Tibial nerve (tissue), 4 donors: ENCODE data around the gene LYPD6. TPM values are rescaled to one million over a fixed set of nuclear protein-coding genes. Genes with fewer than 3 reads are reported as not detected.

Source experiments
- DNase-seq, 2 donors: peaks; one replicate each; pipeline ENCODE4 v3.0.0-alpha.2; 2019; ENCODE audit warnings: low spot score in 2 of 2
- H3K27ac ChIP-seq, 4 donors: fragments of 200-600 bp; sonication (generic) in 3 of 4; one replicate each; pipeline ENCODE4 v1.5.1; 2017 to 2019; ENCODE audit warnings: mild to moderate bottlenecking in 1 of 4
- H3K27me3 ChIP-seq, 2 donors: fragments of 200-600 bp; sonication (generic) in 1 of 2; one replicate each; pipeline versions ENCODE4 v1.5.1 to v1.6.0; 2017 to 2019
- H3K36me3 ChIP-seq, 3 donors: fragments of 200-600 bp; sonication (generic); one replicate each; pipeline ENCODE4 v1.5.1; 2018 to 2019
- H3K4me1 ChIP-seq, 4 donors: fragments of 200-600 bp; sonication (generic) in 3 of 4; one replicate each; pipeline ENCODE4 v1.5.1; 2017 to 2019
- H3K4me3 ChIP-seq, 4 donors: fragments of 200-600 bp; sonication (generic) in 3 of 4; one replicate each; pipeline ENCODE4 v1.5.1; 2017 to 2019; ENCODE audit warnings: mild to moderate bottlenecking in 1 of 4, moderate library complexity in 1 of 4
- H3K9me3 ChIP-seq, 4 donors: fragments of 200-600 bp; sonication (generic) in 3 of 4; one replicate each; pipeline ENCODE4 v1.5.1; 2017 to 2019
- CTCF ChIP-seq, 5 experiments: fragments of 200-600 bp in 3 of 5; fragments of 450-650 bp in 2 of 5; sonication (generic) in 3 of 5; IDR thresholded peaks; one replicate each; pipeline ENCODE4 v1.5.1; 2016 to 2019; ENCODE audit warnings: antibody characterized with exemption in 5 of 5, mild to moderate bottlenecking in 3 of 5, moderate library complexity in 2 of 5
- EP300 ChIP-seq, 2 donors: sonication (generic); formaldehyde crosslinking; IDR thresholded peaks; one replicate each; pipeline ENCODE4 v1.6.1; 2017; ENCODE audit warnings: antibody characterized with exemption in 2 of 2, mild to moderate bottlenecking in 1 of 2
- POLR2A ChIP-seq, 2 donors: fragments of 450-650 bp; IDR thresholded peaks; one replicate each; pipeline ENCODE4 v1.6.1; 2017; ENCODE audit warnings: antibody characterized with exemption in 2 of 2, mild to moderate bottlenecking in 2 of 2, moderate library complexity in 2 of 2
- WGBS, 2 donors: methylation state at CpG; one replicate each; pipeline ENCODE4 v1.1.5; 2018; 5-methylcytosine and 5-hydroxymethylcytosine counted together
- total RNA-seq, 4 donors: library from RNA; depleted of rRNA; stranded (reverse); fragments of >200 nt; gene quantifications; one replicate each; pipeline ENCODE4 v1.1.0, GENCODE V29; 2016

LYPD6 gene
- total RNA-seq, 4 donors from 2014 or later: 2.4 to 10.7 (median 8.2) TPM

- Histone ChIP-seq H3K9me3 (no peaks in the 10 kb centered on the region), H3K4me1 (peaks cover 0 to 3% (median 0%) of the 10 kb centered on the region in 4 donors), H3K4me3 (no peak overlapping the region), H3K27ac (no peak overlapping the region), H3K36me3 (no peaks in the 10 kb centered on the region), H3K27me3 (no peaks in the 10 kb centered on the region)
- TF ChIP-seq CTCF (IDR thresholded peaks at IDR 0.05): no peak
- DNase-seq: no peak
- WGBS, 2 donors: 73 to 74% methylated on average over 3 of the region's 3 CpGs
These were observed 121.2 kb downstream of the LYPD6 start for GRCh38 chr2:149451417-149452165.

GRCh38 chr2:149456285-149456684 lies 125.9 kb downstream of the LYPD6 start:
- Histone ChIP-seq H3K27ac (no peak overlapping the region), H3K4me3 (no peak overlapping the region), H3K36me3 (no peaks in the 10 kb centered on the region), H3K9me3 (peaks cover 0 to 13% (median 3%) of the 10 kb centered on the region in 4 donors), H3K27me3 (no peaks in the 10 kb centered on the region), H3K4me1 (no peaks in the 10 kb centered on the region)
- no peak for TF ChIP-seq EP300 (IDR thresholded peaks at IDR 0.05)
- no peak for TF ChIP-seq CTCF (IDR thresholded peaks at IDR 0.05)
- TF ChIP-seq POLR2A (IDR thresholded peaks at IDR 0.05): no peak
- DNase-seq: no peak
- 82 to 83% methylated on average over 2 of the region's 2 CpGs for WGBS, 2 donors

- DNase-seq: no peak
- Histone ChIP-seq H3K27me3 (no peaks in the 10 kb centered on the region), H3K4me1 (no peaks in the 10 kb centered on the region), H3K27ac (no peak overlapping the region), H3K36me3 (no peaks in the 10 kb centered on the region), H3K4me3 (no peak overlapping the region), H3K9me3 (peaks cover 0 to 22% (median 3%) of the 10 kb centered on the region in 4 donors)
- TF ChIP-seq EP300 (IDR thresholded peaks at IDR 0.05) (no peak), POLR2A (IDR thresholded peaks at IDR 0.05) (no peak), CTCF (IDR thresholded peaks at IDR 0.05) (no peak)
These were observed 128.1 kb downstream of the LYPD6 start for GRCh38 chr2:149458502-149458901.

- Histone ChIP-seq H3K4me1 (no peaks in the 10 kb centered on the region), H3K36me3 (peaks cover 0 to under 1% (median 0%) of the 10 kb centered on the region in 3 donors), H3K9me3 (peaks cover 0 to 16% (median 3%) of the 10 kb centered on the region in 4 donors), H3K27me3 (no peaks in the 10 kb centered on the region), H3K27ac (no peak overlapping the region), H3K4me3 (no peak overlapping the region)
- DNase-seq: no peak
- WGBS, 2 donors: 41 to 64% methylated on average over 2 of the region's 2 CpGs
- TF ChIP-seq POLR2A (IDR thresholded peaks at IDR 0.05): no peak
- no peak for TF ChIP-seq EP300 (IDR thresholded peaks at IDR 0.05)
- TF ChIP-seq CTCF (IDR thresholded peaks at IDR 0.05): no peak
These were observed 133.1 kb downstream of the LYPD6 start for GRCh38 chr2:149463328-149464002.

GRCh38 chr2:149464396-149464795 lies 134.0 kb downstream of the LYPD6 start:
- H3K27me3 ChIP-seq: no peaks in the 10 kb centered on the region
- DNase-seq: no peak
- H3K4me1 ChIP-seq: no peaks in the 10 kb centered on the region
- 88% methylated on average over 7 of the region's 7 CpGs for WGBS, 2 donors
- no peak overlapping the region for H3K27ac ChIP-seq
- H3K36me3 ChIP-seq: peaks cover 0 to 4% (median 0%) of the 10 kb centered on the region in 3 donors
- H3K4me3 ChIP-seq: no peak overlapping the region
- H3K9me3 ChIP-seq: peaks cover 0 to 16% (median 0%) of the 10 kb centered on the region in 4 donors
- TF ChIP-seq CTCF (IDR thresholded peaks at IDR 0.05) (no peak), EP300 (IDR thresholded peaks at IDR 0.05) (no peak), POLR2A (IDR thresholded peaks at IDR 0.05) (no peak)
